CD4-positive, alpha-beta T cell treated with Interleukin-17A for 4 hours (primary cell): ENCODE data around the gene NUP50.
"Not testable (repeated sequence)": the region's sequence is repeated elsewhere in the genome, so short reads cannot be mapped to it uniquely, and the experiment has no call there.

Experiments
- DNase-seq: peaks from one replicate; pipeline ENCODE4 v3.0.0-alpha.2; 2020; ENCODE audit warnings: mixed read lengths

Gene NUP50

GRCh38 chr22:45163099-45163450 is 650 bp upstream of the NUP50 start:
- DNase-seq = no peak

- DNase-seq = peak; percentile 43
Observed at GRCh38 chr22:45164270-45165088, 754 bp downstream of the NUP50 start.

GRCh38 chr22:45166932-45167331 is 3.2 kb downstream of the NUP50 start:
- DNase-seq = no peak

- no peak for DNase-seq
Observed at GRCh38 chr22:45169591-45170466, 6.1 kb downstream of the NUP50 start.

GRCh38 chr22:45171830-45172229 is 8.1 kb downstream of the NUP50 start:
- no peak for DNase-seq

GRCh38 chr22:45172881-45173585 is 9.3 kb downstream of the NUP50 start:
- DNase-seq = peak; percentile 28

GRCh38 chr22:45179276-45180049 is 15.7 kb downstream of the NUP50 start:
- DNase-seq = peak; percentile 58

- DNase-seq = no peak
Observed at GRCh38 chr22:45180146-45180679, 16.5 kb downstream of the NUP50 start.

GRCh38 chr22:45181240-45181639 is 17.5 kb downstream of the NUP50 start:
- DNase-seq = no peak

GRCh38 chr22:45181766-45182165 is 18.0 kb downstream of the NUP50 start:
- no peak for DNase-seq

- no peak for DNase-seq
Observed at GRCh38 chr22:45183974-45184373, 20.2 kb downstream of the NUP50 start.

- DNase-seq = no peak
Observed at GRCh38 chr22:45185718-45186514, 22.2 kb downstream of the NUP50 start.

GRCh38 chr22:45187891-45188290 is 24.2 kb downstream of the NUP50 start:
- no peak for DNase-seq

GRCh38 chr22:45188779-45189178 is 25.1 kb downstream of the NUP50 start:
- no peak for DNase-seq

GRCh38 chr22:45190202-45190872 is 26.6 kb downstream of the NUP50 start:
- no peak for DNase-seq

GRCh38 chr22:45191746-45192145 is 28.0 kb downstream of the NUP50 start:
- DNase-seq = not testable (repeated sequence)

- no peak for DNase-seq
Observed at GRCh38 chr22:45192701-45193187, 29.0 kb downstream of the NUP50 start.

GRCh38 chr22:45194686-45195085 is 31.0 kb downstream of the NUP50 start:
- no peak for DNase-seq

- no peak for DNase-seq
Observed at GRCh38 chr22:45195616-45196015, 31.9 kb downstream of the NUP50 start.

- no peak for DNase-seq
Observed at GRCh38 chr22:45196308-45196707, 32.6 kb downstream of the NUP50 start.
